Calu3 (cell line): ENCODE measurements around the gene SEC22A. TPM values are rescaled to one million over a fixed set of nuclear protein-coding genes. Genes with fewer than 3 reads are reported as not detected.

Experiments
- BruUV-seq: library from RNA; stranded (reverse); fragments of 400-500 nt; replicated peaks from 2 replicates; lab custom pipeline; 2021; lab: Mats Ljungman, UMichigan
- CTCF ChIA-PET: fragments of 300-600 bp; sonication (Branson Sonifier 250); formaldehyde crosslinking; loops from one replicate; lab custom pipeline; 2022; ENCODE audit warnings: antibody characterized with exemption; lab: Charles Lee
- DNase-seq: peaks from one replicate; pipeline ENCODE4 v3.0.0; 2022
- H3K27ac Mint-ChIP-seq: one replicate; pipeline ENCODE4 v1.8.0; 2022; ENCODE audit warnings: mixed read lengths; ENCODE audit not compliant: unreplicated experiment
- H3K27me3 Mint-ChIP-seq: one replicate; pipeline ENCODE4 v1.8.0; 2022; ENCODE audit warnings: mixed read lengths; ENCODE audit not compliant: unreplicated experiment
- H3K36me3 Mint-ChIP-seq: one replicate; pipeline ENCODE4 v1.8.0; 2022; ENCODE audit warnings: mild to moderate bottlenecking, moderate library complexity, mixed read lengths; ENCODE audit not compliant: insufficient read depth, unreplicated experiment
- H3K4me1 Mint-ChIP-seq: one replicate; pipeline ENCODE4 v1.8.0; 2022; ENCODE audit warnings: mild to moderate bottlenecking, low read depth, mixed read lengths; ENCODE audit not compliant: unreplicated experiment
- H3K4me3 Mint-ChIP-seq: one replicate; pipeline ENCODE4 v1.8.0; 2022; ENCODE audit warnings: mild to moderate bottlenecking, low read depth, moderate library complexity, mixed read lengths; ENCODE audit not compliant: unreplicated experiment
- H3K9me3 Mint-ChIP-seq: one replicate; pipeline ENCODE4 v1.8.0; 2022; ENCODE audit warnings: low read depth, mixed read lengths; ENCODE audit not compliant: unreplicated experiment
- intact Hi-C: fragments of 100-400 bp; cut with micrococcal nuclease; formaldehyde crosslinking; loops from one replicate; pipeline ENCODE4 v1.10.0; 2022; ENCODE audit not compliant: unreplicated experiment
- total RNA-seq: library from RNA; stranded (reverse); gene quantifications from 2 replicates; pipeline ENCODE4 v1.2.3, GENCODE V29; 2022
- TF ChIP-seq, protein P1 (sequence below): fragments of 200-600 bp; IDR thresholded peaks from one replicate; pipeline ENCODE4 v1.8.0; 2022; ENCODE audit warnings: antibody characterized with exemption; ENCODE audit not compliant: unreplicated experiment

Gene SEC22A
- total RNA-seq, 1 experiment from 2014 or later, result 18.6 TPM

DNA sequence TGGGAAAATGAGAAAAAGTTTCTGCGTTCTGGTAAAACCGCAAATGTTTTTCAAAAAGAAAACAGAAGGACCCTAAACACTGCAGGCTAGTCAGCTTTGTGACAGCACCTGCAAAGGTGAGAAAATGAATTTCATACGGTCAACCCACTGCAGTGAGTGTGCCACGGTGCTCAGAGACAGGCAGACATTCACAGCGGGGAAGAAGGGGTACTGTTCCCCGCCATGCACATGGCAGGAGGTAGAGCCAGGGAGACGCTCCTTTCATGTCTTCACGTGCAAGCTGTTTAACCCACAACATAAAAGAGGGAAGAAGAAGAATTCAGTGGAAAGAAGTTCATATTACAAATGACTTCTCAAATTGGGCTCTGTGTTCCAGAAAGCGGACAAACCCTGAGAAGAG, 109.5 kb downstream of the SEC22A start:
- intact Hi-C loops, result no loop called here
- H3K27me3 Mint-ChIP-seq, result peaks cover 84% of the 10 kb centered on the region
- no peaks in the 10 kb centered on the region for H3K36me3 Mint-ChIP-seq
- no TSS peak for BruUV-seq
- TF ChIP-seq, protein P1, sequence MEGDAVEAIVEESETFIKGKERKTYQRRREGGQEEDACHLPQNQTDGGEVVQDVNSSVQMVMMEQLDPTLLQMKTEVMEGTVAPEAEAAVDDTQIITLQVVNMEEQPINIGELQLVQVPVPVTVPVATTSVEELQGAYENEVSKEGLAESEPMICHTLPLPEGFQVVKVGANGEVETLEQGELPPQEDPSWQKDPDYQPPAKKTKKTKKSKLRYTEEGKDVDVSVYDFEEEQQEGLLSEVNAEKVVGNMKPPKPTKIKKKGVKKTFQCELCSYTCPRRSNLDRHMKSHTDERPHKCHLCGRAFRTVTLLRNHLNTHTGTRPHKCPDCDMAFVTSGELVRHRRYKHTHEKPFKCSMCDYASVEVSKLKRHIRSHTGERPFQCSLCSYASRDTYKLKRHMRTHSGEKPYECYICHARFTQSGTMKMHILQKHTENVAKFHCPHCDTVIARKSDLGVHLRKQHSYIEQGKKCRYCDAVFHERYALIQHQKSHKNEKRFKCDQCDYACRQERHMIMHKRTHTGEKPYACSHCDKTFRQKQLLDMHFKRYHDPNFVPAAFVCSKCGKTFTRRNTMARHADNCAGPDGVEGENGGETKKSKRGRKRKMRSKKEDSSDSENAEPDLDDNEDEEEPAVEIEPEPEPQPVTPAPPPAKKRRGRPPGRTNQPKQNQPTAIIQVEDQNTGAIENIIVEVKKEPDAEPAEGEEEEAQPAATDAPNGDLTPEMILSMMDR, result no peak
- DNase-seq, result no peak
- CTCF ChIA-PET, result no interaction called here
- no peaks in the 10 kb centered on the region for H3K9me3 Mint-ChIP-seq
- H3K4me3 Mint-ChIP-seq, result no peak overlapping the region
- no peaks in the 10 kb centered on the region for H3K4me1 Mint-ChIP-seq
- H3K27ac Mint-ChIP-seq, result no peak overlapping the region

DNA sequence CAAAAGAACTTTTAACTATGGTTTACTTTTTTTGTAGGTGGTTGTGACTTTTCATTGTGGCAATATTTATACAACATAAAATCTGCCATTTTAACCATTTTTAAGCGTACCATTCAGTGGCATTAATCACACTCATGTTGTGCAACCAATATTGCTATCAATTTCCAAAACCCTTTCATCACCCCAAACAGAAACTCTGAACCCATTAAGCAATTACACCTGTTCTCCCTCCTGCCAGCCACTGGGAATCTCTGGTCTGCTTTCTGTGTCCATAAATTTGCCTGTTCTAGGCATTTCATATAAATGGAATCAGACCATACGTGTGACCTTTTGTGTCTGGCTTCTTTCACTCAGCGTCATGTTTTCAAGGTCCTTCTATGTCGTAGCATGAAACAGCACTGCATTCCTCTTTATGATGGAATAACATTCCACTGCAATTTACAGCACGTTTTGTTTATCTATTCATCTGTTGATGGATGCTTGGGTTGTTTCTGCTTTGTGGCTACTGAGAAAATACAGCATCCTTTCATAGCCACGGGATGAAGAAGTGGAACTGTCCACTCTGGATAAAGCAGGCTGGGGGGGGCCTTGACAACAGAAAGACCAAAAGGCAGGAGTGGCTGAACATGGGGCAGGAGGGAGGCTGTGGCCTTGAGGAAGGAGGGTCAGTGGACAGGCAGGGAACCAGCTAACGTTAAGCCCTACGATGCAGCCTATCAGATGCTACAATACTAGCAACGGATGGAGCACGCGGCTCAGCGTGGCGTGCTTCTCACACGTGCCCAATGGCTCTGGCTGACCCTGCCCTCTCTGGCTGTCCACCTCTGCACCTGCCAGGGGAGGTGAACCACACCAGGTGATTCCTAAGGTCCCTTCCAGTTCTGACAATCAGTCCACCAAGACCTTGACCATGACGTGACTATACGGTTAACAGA, 110.9 kb downstream of the SEC22A start:
- no peak overlapping the region for H3K4me3 Mint-ChIP-seq
- CTCF ChIA-PET, result no interaction called here
- BruUV-seq, result no TSS peak
- peaks cover 80% of the 10 kb centered on the region for H3K27me3 Mint-ChIP-seq
- no peak for DNase-seq
- no peaks in the 10 kb centered on the region for H3K36me3 Mint-ChIP-seq
- H3K4me1 Mint-ChIP-seq, result no peaks in the 10 kb centered on the region
- no peaks in the 10 kb centered on the region for H3K9me3 Mint-ChIP-seq
- intact Hi-C loops, result no loop called here
- TF ChIP-seq, protein P1, result no peak
- H3K27ac Mint-ChIP-seq, result no peak overlapping the region

DNA sequence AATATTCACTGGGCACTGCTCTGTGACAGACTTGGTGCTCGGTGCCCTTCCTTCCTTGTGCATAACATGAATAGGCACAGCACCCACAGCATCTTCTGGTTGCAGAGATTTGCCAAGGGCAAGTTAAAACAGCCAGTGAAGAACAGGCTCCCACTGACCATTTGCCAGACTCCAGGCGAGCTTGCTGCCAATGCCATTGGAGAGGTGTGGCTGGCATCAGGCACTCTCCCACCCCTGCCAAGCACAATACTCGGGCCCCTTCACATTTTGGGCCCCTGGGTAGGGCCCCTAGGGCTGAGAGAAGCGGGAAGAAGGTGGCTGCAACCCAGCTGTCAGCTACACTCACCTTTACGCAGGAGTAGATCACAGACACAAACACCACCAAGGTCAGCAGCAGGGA, 112.1 kb downstream of the SEC22A start:
- no peak for DNase-seq
- TF ChIP-seq, protein P1, result no peak
- Mint-ChIP-seq H3K27ac (no peak overlapping the region), H3K9me3 (no peaks in the 10 kb centered on the region), H3K4me1 (no peaks in the 10 kb centered on the region), H3K4me3 (no peak overlapping the region), H3K27me3 (peaks cover 90% of the 10 kb centered on the region), H3K36me3 (no peaks in the 10 kb centered on the region)
- CTCF ChIA-PET, result no interaction called here
- BruUV-seq, result no TSS peak
- intact Hi-C loops, result no loop called here

DNA sequence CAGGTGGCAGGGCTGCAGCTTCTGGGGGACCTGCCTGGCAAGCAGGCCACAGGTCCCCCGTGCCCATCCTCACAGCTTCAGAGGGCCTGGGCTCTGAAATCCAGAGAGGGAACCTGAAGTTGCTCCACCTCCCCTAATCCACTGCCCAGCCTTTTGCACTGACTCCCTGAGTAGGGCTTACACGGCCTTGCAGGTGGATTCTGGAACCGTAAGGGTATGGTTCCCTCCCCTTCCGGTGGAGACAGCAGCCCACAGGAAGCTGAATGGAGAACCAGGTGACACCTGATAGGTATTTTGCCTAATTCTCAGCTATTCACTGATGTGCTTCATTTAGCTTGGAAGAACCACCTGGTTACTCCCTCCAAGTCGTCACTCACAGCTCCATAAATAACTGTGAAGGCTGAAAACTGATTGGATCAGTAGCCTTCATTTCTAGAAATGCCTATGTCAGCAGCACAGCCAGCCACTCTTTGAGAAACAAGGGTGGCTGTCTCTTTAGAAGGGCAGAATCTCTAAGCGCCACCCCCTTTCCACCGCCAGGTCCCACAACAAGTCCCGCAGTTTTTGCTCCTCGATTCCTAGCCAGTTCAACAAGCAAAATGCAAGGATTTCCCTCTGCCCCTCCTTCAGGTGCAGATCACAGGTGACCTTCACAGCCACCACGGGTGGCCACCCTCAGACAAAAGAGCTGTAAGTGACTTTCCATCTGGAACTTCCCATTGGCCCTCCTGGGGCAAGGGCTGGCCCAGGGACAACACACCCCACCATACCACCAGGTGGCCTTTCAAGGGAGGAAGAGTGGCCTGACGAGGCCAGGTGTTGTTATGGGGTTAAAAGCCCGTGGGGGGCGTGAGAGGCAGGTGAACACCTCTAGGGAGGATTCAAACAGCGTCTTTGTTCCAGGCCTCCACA, 112.9 kb downstream of the SEC22A start:
- no TSS peak for BruUV-seq
- Mint-ChIP-seq H3K9me3 (no peaks in the 10 kb centered on the region), H3K36me3 (no peaks in the 10 kb centered on the region), H3K4me1 (no peaks in the 10 kb centered on the region), H3K4me3 (no peak overlapping the region), H3K27ac (no peak overlapping the region), H3K27me3 (peaks cover 85% of the 10 kb centered on the region)
- CTCF ChIA-PET, result no interaction called here
- DNase-seq, result no peak
- intact Hi-C loops, result no loop called here
- TF ChIP-seq, protein P1, result no peak
